Effector memory CD8-positive, alpha-beta T cell (primary cell): ENCODE measurements around the gene BNC2.
"Not testable (repeated sequence)": the region's sequence is repeated elsewhere in the genome, so short reads cannot be mapped to it uniquely, and the experiment has no call there.

Source experiments
- ATAC-seq: fragments of 150-1000 bp; cut with Tn5 transposase; replicated peaks from 2 replicates; pipeline ENCODE4 v1.10.0; 2021; ENCODE audit warnings: mild to moderate bottlenecking, moderate library complexity
- DNase-seq, 3 experiments: peaks; one replicate each; pipeline ENCODE4 v3.0.0; 2021
- H3K27ac Mint-ChIP-seq, 2 donors: one replicate each; pipeline ENCODE4 v1.8.0; 2022; ENCODE audit warnings: mild to moderate bottlenecking in 2 of 2, mixed read lengths in 2 of 2, moderate library complexity in 2 of 2
- H3K27me3 Mint-ChIP-seq, 2 donors: one replicate each; pipeline ENCODE4 v1.8.0; 2022; ENCODE audit warnings: mixed read lengths in 2 of 2
- H3K36me3 Mint-ChIP-seq: one replicate; pipeline ENCODE4 v1.8.0; 2022; ENCODE audit warnings: mild to moderate bottlenecking, moderate library complexity, mixed read lengths; ENCODE audit not compliant: insufficient read depth
- H3K4me1 Mint-ChIP-seq, 2 donors: one replicate each; pipeline ENCODE4 v1.8.0; 2022; ENCODE audit warnings: low read depth in 2 of 2, mixed read lengths in 2 of 2
- H3K4me3 Mint-ChIP-seq, 2 donors: one replicate each; pipeline ENCODE4 v1.8.0; 2022; ENCODE audit warnings: mild to moderate bottlenecking in 2 of 2, mixed read lengths in 2 of 2, moderate library complexity in 2 of 2
- H3K9me3 Mint-ChIP-seq, 2 donors: one replicate each; pipeline ENCODE4 v1.8.0; 2022; ENCODE audit warnings: mixed read lengths in 2 of 2
- total RNA-seq, 9 experiments: gene quantifications; one replicate each; lab custom pipeline; 2026; lab: John Stamatoyannopoulos, UW

Gene BNC2, protein sequence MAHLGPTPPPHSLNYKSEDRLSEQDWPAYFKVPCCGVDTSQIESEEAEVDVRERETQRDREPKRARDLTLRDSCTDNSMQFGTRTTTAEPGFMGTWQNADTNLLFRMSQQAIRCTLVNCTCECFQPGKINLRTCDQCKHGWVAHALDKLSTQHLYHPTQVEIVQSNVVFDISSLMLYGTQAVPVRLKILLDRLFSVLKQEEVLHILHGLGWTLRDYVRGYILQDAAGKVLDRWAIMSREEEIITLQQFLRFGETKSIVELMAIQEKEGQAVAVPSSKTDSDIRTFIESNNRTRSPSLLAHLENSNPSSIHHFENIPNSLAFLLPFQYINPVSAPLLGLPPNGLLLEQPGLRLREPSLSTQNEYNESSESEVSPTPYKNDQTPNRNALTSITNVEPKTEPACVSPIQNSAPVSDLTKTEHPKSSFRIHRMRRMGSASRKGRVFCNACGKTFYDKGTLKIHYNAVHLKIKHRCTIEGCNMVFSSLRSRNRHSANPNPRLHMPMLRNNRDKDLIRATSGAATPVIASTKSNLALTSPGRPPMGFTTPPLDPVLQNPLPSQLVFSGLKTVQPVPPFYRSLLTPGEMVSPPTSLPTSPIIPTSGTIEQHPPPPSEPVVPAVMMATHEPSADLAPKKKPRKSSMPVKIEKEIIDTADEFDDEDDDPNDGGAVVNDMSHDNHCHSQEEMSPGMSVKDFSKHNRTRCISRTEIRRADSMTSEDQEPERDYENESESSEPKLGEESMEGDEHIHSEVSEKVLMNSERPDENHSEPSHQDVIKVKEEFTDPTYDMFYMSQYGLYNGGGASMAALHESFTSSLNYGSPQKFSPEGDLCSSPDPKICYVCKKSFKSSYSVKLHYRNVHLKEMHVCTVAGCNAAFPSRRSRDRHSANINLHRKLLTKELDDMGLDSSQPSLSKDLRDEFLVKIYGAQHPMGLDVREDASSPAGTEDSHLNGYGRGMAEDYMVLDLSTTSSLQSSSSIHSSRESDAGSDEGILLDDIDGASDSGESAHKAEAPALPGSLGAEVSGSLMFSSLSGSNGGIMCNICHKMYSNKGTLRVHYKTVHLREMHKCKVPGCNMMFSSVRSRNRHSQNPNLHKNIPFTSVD
- 0.07 to 3.4 (median 0.19) reads per million in 9 experiments for total RNA-seq

DNA sequence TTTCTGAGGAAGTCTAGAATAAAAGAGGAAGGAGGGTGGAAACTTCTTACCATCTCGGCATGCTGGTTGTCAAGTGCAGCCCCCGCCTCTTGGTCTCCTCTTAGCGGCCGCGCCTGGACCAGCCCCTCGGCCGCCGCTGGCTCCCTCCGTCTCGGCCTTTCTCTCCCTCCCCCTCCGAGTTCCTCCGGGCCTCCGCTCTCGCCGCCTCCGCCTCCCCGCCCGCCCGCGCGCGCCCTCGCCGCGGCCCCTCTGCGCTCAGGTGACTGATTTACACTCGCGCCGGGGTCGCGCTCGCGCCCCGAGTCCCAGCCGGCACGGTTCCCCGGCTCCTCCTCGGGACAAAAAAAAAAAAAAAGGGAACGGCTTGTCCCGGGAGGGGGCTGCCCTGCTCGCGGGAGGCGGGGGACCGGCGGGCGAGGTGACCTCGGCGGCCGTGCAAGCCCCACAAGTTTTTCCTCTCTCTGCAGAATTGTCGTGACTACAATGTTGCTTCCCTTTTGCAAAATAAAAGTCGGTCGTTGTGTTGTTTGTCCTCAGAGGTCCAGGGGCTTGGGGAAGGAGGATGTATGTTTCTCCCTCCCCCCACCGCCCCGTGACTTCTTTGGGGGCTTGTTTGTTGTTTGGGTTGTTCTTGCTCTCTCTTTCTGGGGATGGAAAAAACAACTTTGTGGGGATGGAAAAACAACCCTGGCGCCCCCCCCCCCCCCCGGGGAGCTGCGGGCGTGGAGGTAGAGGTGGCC is at the start of gene BNC2:
BNC2 (minus strand) TSS at position 75 of the 740 bp plus-strand sequence; CDS start at position 53, 22 bp downstream.
- H3K4me1 Mint-ChIP-seq: peaks cover 0 to 2% of the 10 kb centered on the region in 2 donors
- H3K36me3 Mint-ChIP-seq: peaks cover 3% of the 10 kb centered on the region
- H3K4me3 Mint-ChIP-seq: peak within 1 kb of the TSS; percentile 74 to 79
- peaks cover 0 to 18% of the 10 kb centered on the region in 2 donors for H3K27me3 Mint-ChIP-seq
- ATAC-seq: no peak
- no peak within 1 kb of the TSS for H3K27ac Mint-ChIP-seq
- no peak for DNase-seq
- H3K9me3 Mint-ChIP-seq: no peaks in the 10 kb centered on the region

DNA sequence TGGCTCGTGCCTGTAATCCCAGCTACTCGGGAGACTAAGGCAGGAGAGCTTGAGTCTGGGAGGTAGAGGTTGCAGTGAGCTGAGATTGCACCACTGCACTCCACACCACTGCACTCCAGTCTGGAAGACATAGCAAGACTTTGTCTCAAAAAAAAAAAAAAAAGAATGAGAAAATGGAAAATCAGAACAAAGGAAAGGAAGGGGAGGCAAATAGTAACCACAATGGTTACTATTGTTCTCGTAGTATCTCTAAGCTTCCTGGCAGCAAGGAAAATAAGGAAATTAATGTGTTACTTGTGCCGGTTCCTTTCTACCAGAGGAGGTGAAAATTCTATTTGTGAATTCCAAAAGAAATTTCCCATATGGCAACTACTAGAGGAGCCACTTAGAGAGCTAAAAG is 48.5 kb upstream of the BNC2 start:
- no peak overlapping the region for H3K27ac Mint-ChIP-seq
- no peaks in the 10 kb centered on the region for H3K4me1 Mint-ChIP-seq
- ATAC-seq: no peak
- no peak for DNase-seq
- no peak overlapping the region for H3K4me3 Mint-ChIP-seq
- peaks cover 5 to 23% of the 10 kb centered on the region in 2 donors for H3K9me3 Mint-ChIP-seq
- no peaks in the 10 kb centered on the region for H3K36me3 Mint-ChIP-seq
- H3K27me3 Mint-ChIP-seq: no peaks in the 10 kb centered on the region

DNA sequence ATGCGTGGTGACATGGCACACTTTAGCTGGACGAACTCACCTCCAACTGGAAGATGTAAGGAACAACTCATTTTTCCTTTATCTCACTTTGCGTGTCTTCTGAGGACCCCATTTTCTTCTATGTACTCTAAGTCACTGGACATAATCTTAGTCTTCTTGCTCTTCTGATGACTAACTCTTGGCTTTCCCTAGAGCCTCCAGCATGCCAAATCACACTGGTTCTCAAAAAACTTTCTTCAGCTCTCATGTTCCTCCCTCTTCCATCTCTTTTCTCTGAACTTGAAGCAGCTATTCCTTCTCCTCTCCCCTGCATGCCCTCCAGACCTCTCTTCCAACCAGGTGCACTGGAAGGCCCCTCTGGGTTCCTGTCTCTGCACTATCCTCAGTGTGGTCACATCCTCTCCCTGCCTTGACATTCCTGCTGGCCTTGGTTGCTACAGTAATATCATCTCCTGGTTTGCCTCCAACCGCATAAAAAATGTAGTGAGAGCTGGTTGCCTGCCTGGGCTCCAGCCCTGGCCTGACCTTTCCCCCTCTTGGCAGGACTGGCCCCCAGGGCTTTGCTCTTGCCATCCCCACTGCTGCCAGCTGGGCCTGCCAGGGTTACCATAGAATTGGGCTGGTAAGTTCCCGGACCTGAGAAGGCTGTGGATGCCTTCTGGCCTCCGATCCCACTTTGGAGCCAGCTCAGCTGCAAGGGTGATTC is 44.8 kb upstream of the BNC2 start:
- peak overlapping the region in 1 of 2 donors; percentile 13 for H3K27ac Mint-ChIP-seq
- no peaks in the 10 kb centered on the region for H3K27me3 Mint-ChIP-seq
- H3K36me3 Mint-ChIP-seq: no peaks in the 10 kb centered on the region
- H3K4me3 Mint-ChIP-seq: no peak overlapping the region
- no peak for ATAC-seq
- H3K9me3 Mint-ChIP-seq: peaks cover 5 to 23% of the 10 kb centered on the region in 2 donors
- no peak for DNase-seq
- no peaks in the 10 kb centered on the region for H3K4me1 Mint-ChIP-seq

DNA sequence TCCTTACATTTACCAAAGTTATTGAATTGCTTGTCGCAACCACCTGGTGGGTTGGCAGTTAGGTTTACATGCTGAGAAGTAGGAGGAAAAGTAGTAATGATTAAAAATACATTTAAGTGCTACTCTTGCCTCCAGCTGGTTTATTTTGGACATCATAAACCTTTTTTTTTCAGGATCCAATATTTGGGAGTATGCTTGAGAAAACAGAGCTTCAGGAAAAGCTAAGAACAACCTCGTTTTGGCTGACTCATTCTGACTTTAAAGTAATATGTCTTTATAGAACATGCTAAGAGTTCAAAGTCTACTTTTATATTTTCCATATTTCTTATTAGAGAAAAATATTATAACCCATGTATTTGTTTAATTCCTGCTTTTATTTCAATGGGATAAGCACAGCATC is 41.7 kb upstream of the BNC2 start:
- Mint-ChIP-seq H3K4me3 (no peak overlapping the region), H3K9me3 (peaks cover 0 to 24% of the 10 kb centered on the region in 2 donors), H3K27ac (no peak overlapping the region), H3K27me3 (no peaks in the 10 kb centered on the region), H3K36me3 (no peaks in the 10 kb centered on the region), H3K4me1 (no peaks in the 10 kb centered on the region)
- ATAC-seq (no peak), DNase-seq (no peak)

GRCh38 chr9:16908206-16908605 is 37.7 kb upstream of the BNC2 start:
- H3K27ac Mint-ChIP-seq, DNase-seq, H3K27me3 Mint-ChIP-seq, ATAC-seq, H3K4me3 Mint-ChIP-seq, H3K4me1 Mint-ChIP-seq, H3K36me3 Mint-ChIP-seq: not testable (repeated sequence)
- peaks cover 0 to 11% of the 10 kb centered on the region in 2 donors for H3K9me3 Mint-ChIP-seq

DNA sequence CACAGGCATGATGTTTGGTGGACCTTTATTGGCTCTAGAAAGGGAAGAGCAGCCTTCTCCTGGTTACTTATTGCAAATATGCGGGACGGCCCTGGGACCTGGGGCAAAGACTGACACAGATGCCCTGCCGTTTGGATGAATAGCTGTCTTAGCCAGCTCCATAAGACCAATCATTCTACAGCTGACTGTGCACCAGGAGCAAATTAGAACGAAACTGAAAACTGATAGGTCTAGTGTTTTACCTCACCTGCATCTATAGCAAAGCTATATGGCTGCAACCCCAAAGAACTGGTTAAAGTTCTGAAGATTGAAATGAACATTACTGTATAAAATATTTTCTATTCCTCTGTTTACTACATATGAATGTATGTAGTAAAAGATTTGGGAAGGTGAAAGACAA is 34.2 kb upstream of the BNC2 start:
- ATAC-seq: no peak
- H3K4me3 Mint-ChIP-seq: no peak overlapping the region
- no peak overlapping the region for H3K27ac Mint-ChIP-seq
- H3K27me3 Mint-ChIP-seq: no peaks in the 10 kb centered on the region
- peaks cover 0 to 7% of the 10 kb centered on the region in 2 donors for H3K9me3 Mint-ChIP-seq
- no peaks in the 10 kb centered on the region for H3K36me3 Mint-ChIP-seq
- no peaks in the 10 kb centered on the region for H3K4me1 Mint-ChIP-seq
- no peak for DNase-seq

GRCh38 chr9:16901590-16901989 is 31.1 kb upstream of the BNC2 start:
- Mint-ChIP-seq H3K4me3 (no peak overlapping the region), H3K36me3 (no peaks in the 10 kb centered on the region), H3K27ac (no peak overlapping the region), H3K9me3 (no peaks in the 10 kb centered on the region), H3K4me1 (no peaks in the 10 kb centered on the region), H3K27me3 (no peaks in the 10 kb centered on the region)
- DNase-seq (no peak), ATAC-seq (no peak)

GRCh38 chr9:16899606-16900005 is 29.1 kb upstream of the BNC2 start:
- Mint-ChIP-seq H3K27me3 (no peaks in the 10 kb centered on the region), H3K27ac (no peak overlapping the region), H3K4me3 (no peak overlapping the region), H3K4me1 (no peaks in the 10 kb centered on the region), H3K36me3 (no peaks in the 10 kb centered on the region), H3K9me3 (no peaks in the 10 kb centered on the region)
- no peak for ATAC-seq
- DNase-seq: no peak

- H3K9me3 Mint-ChIP-seq: no peaks in the 10 kb centered on the region
- no peaks in the 10 kb centered on the region for H3K4me1 Mint-ChIP-seq
- no peaks in the 10 kb centered on the region for H3K27me3 Mint-ChIP-seq
- H3K36me3 Mint-ChIP-seq: no peaks in the 10 kb centered on the region
- ATAC-seq (no peak), DNase-seq (no peak)
- H3K4me3 Mint-ChIP-seq: peak overlapping the region in 1 of 2 donors; percentile 18
- no peak overlapping the region for H3K27ac Mint-ChIP-seq
Observed at GRCh38 chr9:16898464-16898863, 28.0 kb upstream of the BNC2 start.

DNA sequence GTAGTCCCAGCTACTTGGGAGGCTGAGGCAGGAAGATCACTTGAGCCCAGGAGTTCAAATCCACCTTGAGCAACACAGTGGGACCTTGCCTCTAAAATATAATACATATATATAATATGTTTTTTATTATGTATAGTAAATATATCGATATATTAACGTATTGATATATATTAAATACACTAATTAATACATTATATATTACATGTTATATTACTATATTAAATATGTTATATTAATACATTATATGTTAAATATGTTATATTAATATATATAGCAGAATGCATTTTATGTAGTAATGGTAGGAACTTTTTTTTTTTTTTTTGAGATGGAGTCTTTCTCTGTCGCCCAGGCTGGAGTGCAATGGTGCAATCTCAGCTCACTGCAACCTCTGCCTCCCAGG is 18.1 kb upstream of the BNC2 start:
- Mint-ChIP-seq H3K36me3 (peaks cover 2% of the 10 kb centered on the region), H3K9me3 (peaks cover 0 to 14% of the 10 kb centered on the region in 2 donors), H3K4me3 (no peak overlapping the region), H3K27me3 (no peaks in the 10 kb centered on the region), H3K4me1 (peaks cover 0 to 7% of the 10 kb centered on the region in 2 donors), H3K27ac (no peak overlapping the region)
- ATAC-seq: no peak
- no peak for DNase-seq

GRCh38 chr9:16885931-16886330 is 15.5 kb upstream of the BNC2 start:
- ATAC-seq (no peak), DNase-seq (no peak)
- Mint-ChIP-seq H3K27me3 (no peaks in the 10 kb centered on the region), H3K9me3 (peaks cover 7 to 13% of the 10 kb centered on the region in 2 donors), H3K4me3 (no peak overlapping the region), H3K27ac (no peak overlapping the region), H3K4me1 (peaks cover 0 to 7% of the 10 kb centered on the region in 2 donors), H3K36me3 (peaks cover 5% of the 10 kb centered on the region)

GRCh38 chr9:16884952-16885513 is 14.6 kb upstream of the BNC2 start:
- DNase-seq (peak in 1 of 3 experiments; percentile 7), ATAC-seq (peak; percentile 86)
- Mint-ChIP-seq H3K27ac (peak overlapping the region in 1 of 2 donors; percentile 13), H3K4me3 (no peak overlapping the region), H3K36me3 (peaks cover 5% of the 10 kb centered on the region), H3K4me1 (peaks cover 0 to 7% of the 10 kb centered on the region in 2 donors), H3K27me3 (no peaks in the 10 kb centered on the region), H3K9me3 (peaks cover 7 to 12% of the 10 kb centered on the region in 2 donors)
